Colonic mucosa (tissue), 4 donors: ENCODE results near the gene MRPS25. TPM values are rescaled to one million over a fixed set of nuclear protein-coding genes. Genes with fewer than 3 reads are reported as not detected.

Experiments used
- DNase-seq: peaks from one replicate; pipeline ENCODE4 v3.0.0-alpha.2; 2020
- H3K27ac ChIP-seq: fragments of 200-600 bp; one replicate; pipeline ENCODE4 v1.8.0; 2021
- H3K27me3 ChIP-seq: fragments of 200-600 bp; one replicate; pipeline ENCODE4 v1.8.0; 2021
- H3K36me3 ChIP-seq: fragments of 200-600 bp; one replicate; pipeline ENCODE4 v1.8.0; 2021
- H3K4me1 ChIP-seq: fragments of 200-600 bp; one replicate; pipeline ENCODE4 v1.8.0; 2021; ENCODE audit warnings: mild to moderate bottlenecking
- H3K4me3 ChIP-seq: fragments of 200-600 bp; one replicate; pipeline ENCODE4 v1.8.0; 2021
- H3K9ac ChIP-seq, 2 donors: one replicate each; pipeline ENCODE4 v1.7.0; 2013; ENCODE audit warnings: control low read depth in 2 of 2, low read depth in 2 of 2, low read length in 2 of 2
- H3K9me3 ChIP-seq: fragments of 200-600 bp; one replicate; pipeline ENCODE4 v1.8.0; 2021
- CTCF ChIP-seq: fragments of 200-600 bp; IDR thresholded peaks from one replicate; pipeline ENCODE4 v1.8.0; 2022; ENCODE audit warnings: antibody characterized with exemption, mild to moderate bottlenecking
- intact Hi-C: fragments of 100-400 bp; cut with DNase I; formaldehyde crosslinking; loops from one replicate; pipeline ENCODE4 v1.14.1; 2022
- total RNA-seq, 2 donors: library from RNA; stranded (reverse); fragmentation: NEBNext Ultra II Directional in 1 of 2; extraction: Animal tissue kit (Norgen Biotek cat#: 25700) in 1 of 2; gene quantifications; one replicate each; pipeline ENCODE4 v1.2.1, GENCODE V29; 2021
- donor health status: healthy.
- donor health status: DM: no; HTN: no; CAD: no.
- donor health status: DM: no; HTN: no; CAD: no.

The MRPS25 gene
- total RNA-seq, 2 donors from 2014 or later = 53.3 to 117 TPM

- no peak for DNase-seq
- TF ChIP-seq CTCF = no peak
- no peak overlapping the region for H3K9ac ChIP-seq
- intact Hi-C loops = no loop called here
- peaks cover 15% of the 10 kb centered on the region for H3K36me3 ChIP-seq
- no peaks in the 10 kb centered on the region for H3K9me3 ChIP-seq
- H3K27ac ChIP-seq = no peak overlapping the region
- H3K4me1 ChIP-seq = no peaks in the 10 kb centered on the region
- H3K27me3 ChIP-seq = no peaks in the 10 kb centered on the region
- no peak overlapping the region for H3K4me3 ChIP-seq
Measured at GRCh38 chr3:15015456-15015855, 49.7 kb downstream of the MRPS25 start.

- no peak overlapping the region for H3K9ac ChIP-seq
- intact Hi-C loops = no loop called here
Measured at GRCh38 chr3:15014606-15015328, 50.3 kb downstream of the MRPS25 start.

GRCh38 chr3:15011174-15011573 lies 53.9 kb downstream of the MRPS25 start:
- TF ChIP-seq CTCF = no peak
- intact Hi-C loops = no loop called here
- Histone ChIP-seq H3K4me1 (no peaks in the 10 kb centered on the region), H3K27me3 (no peaks in the 10 kb centered on the region), H3K36me3 (peaks cover 12% of the 10 kb centered on the region), H3K27ac (no peak overlapping the region), H3K9ac (no peak overlapping the region), H3K4me3 (no peak overlapping the region), H3K9me3 (no peaks in the 10 kb centered on the region)
- DNase-seq = no peak

More at GRCh38 chr3:15014606-15015328, 50.3 kb downstream of the MRPS25 start:
- no peak overlapping the region for H3K4me3 ChIP-seq
- no peaks in the 10 kb centered on the region for H3K9me3 ChIP-seq
- no peak for TF ChIP-seq CTCF
- H3K27me3 ChIP-seq = no peaks in the 10 kb centered on the region
- H3K4me1 ChIP-seq = no peaks in the 10 kb centered on the region
- peaks cover 12% of the 10 kb centered on the region for H3K36me3 ChIP-seq
- DNase-seq = no peak
- no peak overlapping the region for H3K27ac ChIP-seq

- Histone ChIP-seq H3K27ac (no peak overlapping the region), H3K4me1 (no peaks in the 10 kb centered on the region), H3K4me3 (no peak overlapping the region), H3K9me3 (no peaks in the 10 kb centered on the region), H3K36me3 (peaks cover 12% of the 10 kb centered on the region), H3K27me3 (no peaks in the 10 kb centered on the region), H3K9ac (no peak overlapping the region)
- intact Hi-C loops = no loop called here
- no peak for DNase-seq
- no peak for TF ChIP-seq CTCF
Measured at GRCh38 chr3:15010664-15011063, 54.5 kb downstream of the MRPS25 start.

- Histone ChIP-seq H3K4me3 (no peak overlapping the region), H3K4me1 (no peaks in the 10 kb centered on the region), H3K9ac (no peak overlapping the region), H3K36me3 (peaks cover 10% of the 10 kb centered on the region), H3K9me3 (no peaks in the 10 kb centered on the region), H3K27ac (no peak overlapping the region), H3K27me3 (no peaks in the 10 kb centered on the region)
- DNase-seq = no peak
- no peak for TF ChIP-seq CTCF
- intact Hi-C loops = no loop called here
Measured at GRCh38 chr3:15009167-15009566, 55.9 kb downstream of the MRPS25 start.
